ENCODE data around the gene INPP5D. TPM values are rescaled to one million over a fixed set of nuclear protein-coding genes. Genes with fewer than 3 reads are reported as not detected.

INPP5D gene
- total RNA-seq, 1 donor from 2014 or later = 275 TPM

DNA sequence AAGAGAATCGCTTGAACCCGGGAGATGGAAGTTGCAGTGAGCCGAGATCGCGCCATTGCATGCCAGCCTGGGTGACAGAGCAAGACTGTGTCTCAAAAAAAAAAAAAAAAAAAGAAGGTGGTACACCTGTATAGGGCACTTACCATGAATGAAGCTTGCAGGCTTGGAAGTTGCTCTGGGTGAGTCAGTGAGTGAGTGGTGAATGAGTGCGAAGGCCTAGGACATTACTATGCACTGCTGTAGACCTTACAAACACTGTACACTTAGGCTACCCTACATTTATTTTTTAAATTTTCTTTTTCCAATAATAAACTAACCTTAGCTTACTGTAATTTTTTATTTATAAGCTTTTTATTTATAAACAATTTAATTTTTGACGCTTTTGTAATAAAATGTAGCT, 113.0 kb downstream of the INPP5D start:
- no peak for ATAC-seq (ENCODE audit: low read depth)
- no peaks in the 10 kb centered on the region for H3K27me3 Mint-ChIP-seq
- no peak overlapping the region for H3K4me3 Mint-ChIP-seq
- ChIA-PET POLR2A (interaction anchor here (0.6 to 0.8 kb wide), 6 partner anchors 13 to 369 kb away, joined by 4 to 8 read pairs (median 7); no protein-coding TSS in a partner anchor), CTCF (interaction anchor here (1.7 kb wide), 1 partner anchor 119 kb away, joined by 5 read pairs; no protein-coding TSS in a partner anchor)
- TF ChIP-seq, protein P1, sequence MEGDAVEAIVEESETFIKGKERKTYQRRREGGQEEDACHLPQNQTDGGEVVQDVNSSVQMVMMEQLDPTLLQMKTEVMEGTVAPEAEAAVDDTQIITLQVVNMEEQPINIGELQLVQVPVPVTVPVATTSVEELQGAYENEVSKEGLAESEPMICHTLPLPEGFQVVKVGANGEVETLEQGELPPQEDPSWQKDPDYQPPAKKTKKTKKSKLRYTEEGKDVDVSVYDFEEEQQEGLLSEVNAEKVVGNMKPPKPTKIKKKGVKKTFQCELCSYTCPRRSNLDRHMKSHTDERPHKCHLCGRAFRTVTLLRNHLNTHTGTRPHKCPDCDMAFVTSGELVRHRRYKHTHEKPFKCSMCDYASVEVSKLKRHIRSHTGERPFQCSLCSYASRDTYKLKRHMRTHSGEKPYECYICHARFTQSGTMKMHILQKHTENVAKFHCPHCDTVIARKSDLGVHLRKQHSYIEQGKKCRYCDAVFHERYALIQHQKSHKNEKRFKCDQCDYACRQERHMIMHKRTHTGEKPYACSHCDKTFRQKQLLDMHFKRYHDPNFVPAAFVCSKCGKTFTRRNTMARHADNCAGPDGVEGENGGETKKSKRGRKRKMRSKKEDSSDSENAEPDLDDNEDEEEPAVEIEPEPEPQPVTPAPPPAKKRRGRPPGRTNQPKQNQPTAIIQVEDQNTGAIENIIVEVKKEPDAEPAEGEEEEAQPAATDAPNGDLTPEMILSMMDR (IDR thresholded peaks at IDR 0.05) = no peak
- intact Hi-C loops (cut with micrococcal nuclease) = no loop called here
- no peaks in the 10 kb centered on the region for H3K4me1 Mint-ChIP-seq
- no peak overlapping the region for H3K27ac Mint-ChIP-seq
- H3K36me3 Mint-ChIP-seq (ENCODE audit: low read depth) = peaks cover 82% of the 10 kb centered on the region
- H3K9me3 Mint-ChIP-seq = no peaks in the 10 kb centered on the region
- DNase-seq = no peak

DNA sequence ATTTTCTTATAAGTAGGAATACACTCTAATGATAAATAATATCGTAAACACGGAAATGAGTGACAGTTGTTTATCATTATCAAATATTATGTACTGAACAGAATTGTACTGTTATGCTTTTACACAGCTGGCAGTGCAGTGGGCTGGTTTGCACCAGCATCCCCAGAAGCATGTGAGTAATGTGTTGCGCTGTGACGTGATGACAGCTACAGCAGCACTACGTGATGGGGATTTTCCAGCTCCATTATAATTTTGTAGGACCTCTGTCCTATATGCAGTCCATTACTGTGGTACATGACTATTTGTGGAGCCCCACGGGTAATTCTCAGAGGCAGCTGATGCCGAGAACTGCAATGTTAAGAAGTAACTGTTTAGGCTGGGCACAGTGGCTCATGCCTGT, 114.0 kb downstream of the INPP5D start:
- H3K9me3 Mint-ChIP-seq = no peaks in the 10 kb centered on the region
- H3K36me3 Mint-ChIP-seq (ENCODE audit: low read depth) = peaks cover 84% of the 10 kb centered on the region
- ChIA-PET POLR2A (interaction anchor here (0.6 kb wide), 2 partner anchors 16 to 113 kb away, joined by 4 read pairs; no protein-coding TSS in a partner anchor), CTCF (no interaction called here)
- TF ChIP-seq, protein P1 (IDR thresholded peaks at IDR 0.05) = no peak
- no peaks in the 10 kb centered on the region for H3K4me1 Mint-ChIP-seq
- H3K27ac Mint-ChIP-seq = no peak overlapping the region
- no peaks in the 10 kb centered on the region for H3K27me3 Mint-ChIP-seq
- no peak for ATAC-seq (ENCODE audit: low read depth)
- no peak for DNase-seq
- H3K4me3 Mint-ChIP-seq = no peak overlapping the region
- intact Hi-C loops (cut with micrococcal nuclease) = no loop called here

DNA sequence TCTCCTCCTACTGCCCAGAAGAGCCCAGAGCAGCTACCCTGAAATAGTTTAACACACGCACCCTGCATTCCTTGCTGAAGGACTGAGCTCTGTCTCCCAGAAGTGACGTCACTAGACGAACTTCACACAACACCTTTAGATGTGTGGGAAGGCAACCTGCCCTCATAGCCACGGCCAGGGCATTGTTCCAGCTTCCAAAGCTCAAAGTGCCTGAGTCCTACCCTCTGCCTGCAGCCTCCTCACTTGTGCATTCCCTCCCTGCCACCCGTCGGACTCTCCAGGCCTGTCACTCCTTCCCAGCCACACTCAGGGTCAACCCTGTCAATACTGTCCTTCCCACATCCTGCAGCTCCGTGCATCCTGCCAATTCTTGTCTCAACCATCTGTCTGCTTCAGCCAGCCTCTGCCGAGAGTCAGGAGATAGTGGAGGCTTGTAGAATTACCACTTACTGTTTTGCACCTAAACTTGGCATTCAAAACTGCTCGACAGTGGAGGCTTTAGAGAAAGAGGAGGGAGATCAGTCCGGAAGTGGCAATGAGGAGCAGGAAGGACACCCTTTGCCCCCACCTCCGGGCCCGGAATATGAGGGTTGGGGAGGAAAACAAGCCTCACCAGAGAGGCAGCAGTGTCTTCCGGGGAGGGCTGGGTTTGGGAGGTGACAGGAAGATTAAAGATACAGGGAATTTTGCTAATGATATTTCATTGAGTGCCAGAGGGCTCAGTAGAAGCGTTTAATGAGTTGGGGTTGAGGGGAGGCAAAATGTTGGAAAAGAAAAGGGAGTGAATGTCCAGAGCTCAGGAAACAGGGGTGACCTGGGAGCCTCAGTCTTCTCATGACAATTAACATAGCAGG, 119.1 kb downstream of the INPP5D start:
- DNase-seq = no peak
- peaks cover 86% of the 10 kb centered on the region for H3K36me3 Mint-ChIP-seq (ENCODE audit: low read depth)
- CTCF ChIA-PET = no interaction called here
- POLR2A ChIA-PET = interaction anchor here (1.0 kb wide), 1 partner anchor 88 kb away, joined by 3 read pairs; no protein-coding TSS in a partner anchor
- intact Hi-C loops (cut with micrococcal nuclease) = no loop called here
- no peak overlapping the region for H3K4me3 Mint-ChIP-seq
- TF ChIP-seq, protein P1 (IDR thresholded peaks at IDR 0.05) = no peak
- no peaks in the 10 kb centered on the region for H3K9me3 Mint-ChIP-seq
- no peaks in the 10 kb centered on the region for H3K27me3 Mint-ChIP-seq
- H3K27ac Mint-ChIP-seq = peak overlapping the region; percentile 4
- ATAC-seq (ENCODE audit: low read depth) = no peak
- H3K4me1 Mint-ChIP-seq = peaks cover 3% of the 10 kb centered on the region

DNA sequence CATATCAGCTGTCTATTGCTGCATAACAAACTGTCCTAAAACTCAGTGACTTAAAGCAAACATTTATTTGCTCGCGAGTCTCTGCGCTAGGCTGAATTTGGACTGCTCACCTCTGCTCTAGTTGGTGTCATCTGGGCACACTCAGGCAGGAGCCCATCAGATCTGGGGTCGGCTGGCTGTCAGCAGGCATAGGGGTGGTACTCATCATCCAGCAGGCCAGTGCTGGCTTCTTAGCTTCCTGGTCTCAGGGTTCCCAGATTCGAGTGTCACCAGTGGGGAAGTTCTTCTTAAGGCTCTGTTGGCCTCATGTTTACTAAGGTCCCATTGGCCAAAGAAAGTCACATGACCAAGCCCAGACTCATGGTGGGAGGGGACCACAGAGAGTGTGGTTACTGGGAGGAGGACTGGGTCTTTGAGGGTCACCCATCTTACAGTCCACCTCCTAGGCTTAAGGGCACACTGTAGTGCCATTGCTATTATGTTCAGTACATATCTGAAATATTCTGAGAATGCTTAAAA, 119.8 kb downstream of the INPP5D start:
- DNase-seq (no peak), ATAC-seq (ENCODE audit: low read depth) (peak; percentile 18)
- intact Hi-C loops (cut with micrococcal nuclease) = no loop called here
- TF ChIP-seq, protein P1 (IDR thresholded peaks at IDR 0.05) = no peak
- Mint-ChIP-seq H3K4me1 (peaks cover 10% of the 10 kb centered on the region), H3K4me3 (no peak overlapping the region), H3K9me3 (no peaks in the 10 kb centered on the region), H3K27me3 (no peaks in the 10 kb centered on the region), H3K27ac (peak overlapping the region; percentile 36), H3K36me3 (ENCODE audit: low read depth) (peaks cover 87% of the 10 kb centered on the region)
- ChIA-PET POLR2A (interaction anchor here (1.0 kb wide), 1 partner anchor 88 kb away, joined by 3 read pairs; no protein-coding TSS in a partner anchor), CTCF (no interaction called here)

DNA sequence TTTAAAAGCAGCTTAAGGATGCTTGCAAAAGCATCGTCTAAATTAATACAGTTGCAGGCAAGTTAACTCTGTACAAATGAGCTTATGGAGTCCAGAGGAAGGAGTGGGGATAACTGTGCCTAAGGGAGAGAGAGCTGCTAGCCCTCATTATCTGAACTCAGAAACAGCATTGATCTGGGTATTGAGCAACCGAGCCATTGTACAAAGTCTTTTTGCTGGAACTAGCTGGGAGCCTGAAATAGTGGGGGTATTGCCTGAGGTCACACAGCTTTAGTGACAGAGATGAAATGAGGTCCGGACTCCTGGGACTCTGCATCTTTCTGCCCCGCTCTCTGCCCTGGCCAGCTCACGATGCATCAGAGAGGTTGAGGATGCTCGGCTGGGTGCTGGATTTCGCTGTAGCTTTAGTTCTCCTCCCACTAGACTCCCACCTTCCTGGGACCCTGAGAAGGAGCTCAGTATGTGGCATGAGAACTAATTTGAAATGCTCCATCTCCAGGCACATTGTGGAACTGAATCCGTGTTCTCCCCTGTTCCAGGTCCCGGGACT, 123.8 kb downstream of the INPP5D start:
- Mint-ChIP-seq H3K4me3 (no peak overlapping the region), H3K9me3 (no peaks in the 10 kb centered on the region), H3K36me3 (ENCODE audit: low read depth) (peaks cover 92% of the 10 kb centered on the region), H3K4me1 (peaks cover 25% of the 10 kb centered on the region), H3K27me3 (no peaks in the 10 kb centered on the region), H3K27ac (peak overlapping the region; percentile 60)
- CTCF ChIA-PET = no interaction called here
- TF ChIP-seq, protein P1 (IDR thresholded peaks at IDR 0.05) = no peak
- intact Hi-C loops (cut with micrococcal nuclease) = no loop called here
- DNase-seq (no peak), ATAC-seq (ENCODE audit: low read depth) (no peak)
- POLR2A ChIA-PET = no interaction called here
